ENCODE results near the gene HOXB1.

HOXB1 gene

DNA sequence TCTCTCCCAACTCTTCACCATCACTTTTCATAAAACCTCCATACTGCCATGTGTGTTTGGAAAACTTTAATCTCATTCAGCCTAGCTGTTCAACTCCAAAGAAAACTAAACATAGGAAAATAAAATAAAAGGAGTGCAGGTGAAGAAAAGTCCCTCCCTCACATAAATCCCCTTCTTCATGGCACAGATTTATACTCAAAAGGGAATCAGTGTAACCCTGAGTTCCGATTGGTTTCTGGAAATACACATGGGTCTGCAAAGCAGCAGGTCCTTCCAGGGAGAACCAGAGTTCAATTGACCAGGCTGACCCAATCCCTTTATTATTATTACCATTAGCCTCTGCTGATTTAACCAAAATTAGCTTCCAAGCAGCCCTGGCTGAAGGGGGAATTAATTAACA lies 23.0 kb upstream of the HOXB1 start:
- no peak for DNase-seq

DNA sequence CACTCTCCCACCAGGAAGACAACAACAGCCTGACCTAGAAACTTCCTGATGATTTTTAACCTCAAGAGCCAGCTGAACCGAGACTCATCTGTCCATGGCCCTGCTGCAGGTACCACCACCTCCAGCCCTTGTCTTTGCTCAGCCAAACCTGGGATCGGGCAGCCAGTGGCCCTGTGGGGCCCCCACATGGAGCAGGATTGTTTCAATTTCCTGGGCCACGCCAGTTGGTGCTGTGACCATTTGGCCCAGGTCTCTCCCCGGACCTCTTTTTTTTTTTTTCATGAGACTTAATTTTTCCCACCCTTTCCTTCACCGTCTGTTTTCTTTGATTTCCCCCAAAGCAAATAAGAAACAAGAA lies 22.4 kb upstream of the HOXB1 start:
- no peak for DNase-seq

DNA sequence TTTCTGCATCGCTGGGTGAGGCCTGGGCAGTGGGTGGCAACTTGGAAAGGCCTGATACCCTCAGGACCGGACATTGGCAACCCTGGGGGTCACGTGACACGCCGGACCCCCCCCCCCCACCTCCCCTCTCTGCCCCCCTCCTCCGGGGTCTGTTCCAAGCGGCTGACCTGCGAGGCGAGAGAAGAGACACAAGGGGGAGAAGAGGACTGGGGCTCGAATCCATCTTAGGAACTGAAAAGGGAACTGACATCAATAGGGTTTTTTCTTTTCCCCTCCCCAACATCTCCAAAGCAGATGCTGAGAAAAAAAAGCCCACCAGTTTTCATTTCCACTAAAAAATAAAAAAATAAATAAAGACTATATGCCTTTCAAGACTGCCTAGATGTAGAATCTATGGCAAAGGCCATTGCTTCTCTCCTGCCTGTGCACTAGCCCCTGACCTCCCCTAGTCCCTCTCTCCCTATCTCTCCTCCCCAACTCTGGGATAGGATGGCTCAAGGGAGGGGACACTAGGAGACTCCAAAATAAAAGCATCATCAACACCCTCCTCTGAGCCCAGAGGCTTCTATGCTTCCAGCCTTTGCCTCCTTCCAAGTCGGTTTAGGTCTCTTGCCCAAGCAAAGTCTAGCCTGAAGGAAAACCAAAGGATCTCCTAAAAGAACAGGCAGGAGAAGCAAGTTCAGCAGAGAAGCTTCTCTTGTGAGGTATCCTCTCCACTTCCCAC lies 21.8 kb upstream of the HOXB1 start:
- DNase-seq = no peak

DNA sequence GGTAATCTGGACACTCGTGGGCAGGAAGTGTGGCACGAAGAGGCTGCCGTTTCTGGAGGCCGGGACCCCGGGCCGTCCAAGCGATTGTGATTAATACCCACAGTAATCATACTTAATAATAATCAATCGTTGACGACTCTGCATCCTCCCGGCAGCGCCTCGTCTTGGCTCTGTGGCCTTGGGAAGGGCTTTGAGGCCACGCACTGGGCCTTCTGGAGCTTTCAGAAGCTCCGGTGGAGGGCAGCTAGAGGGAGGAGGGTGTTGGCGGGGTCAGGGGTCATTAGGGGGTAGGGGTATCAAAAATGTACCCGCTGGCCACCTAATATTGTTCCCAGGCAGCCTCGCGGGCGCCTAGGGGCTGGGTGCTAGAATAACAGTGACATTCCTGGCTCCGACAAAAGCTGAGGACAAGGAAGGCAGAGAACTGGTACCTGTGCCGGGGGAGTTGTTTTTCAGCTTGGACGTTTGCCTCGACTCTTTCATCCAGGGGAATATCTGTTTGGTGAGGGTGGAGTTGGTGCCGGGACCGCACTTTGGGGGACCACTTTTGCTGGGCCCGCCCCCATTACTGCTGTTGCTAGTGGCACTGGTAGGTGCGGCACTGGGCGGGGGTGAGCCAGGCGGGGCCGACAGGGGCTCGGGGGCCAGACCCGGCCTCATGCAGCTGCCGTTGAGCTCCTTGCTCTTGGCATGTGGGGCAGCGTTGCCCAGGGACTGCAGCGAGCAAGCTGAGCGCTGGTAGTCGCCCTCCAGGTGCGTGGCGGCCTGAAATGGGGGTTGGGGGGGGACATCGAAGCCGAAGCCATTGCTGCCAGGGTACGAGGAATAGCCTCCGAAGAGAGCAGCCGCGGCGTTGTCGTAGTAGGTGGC lies 21.0 kb upstream of the HOXB1 start:
- DNase-seq = no peak

DNA sequence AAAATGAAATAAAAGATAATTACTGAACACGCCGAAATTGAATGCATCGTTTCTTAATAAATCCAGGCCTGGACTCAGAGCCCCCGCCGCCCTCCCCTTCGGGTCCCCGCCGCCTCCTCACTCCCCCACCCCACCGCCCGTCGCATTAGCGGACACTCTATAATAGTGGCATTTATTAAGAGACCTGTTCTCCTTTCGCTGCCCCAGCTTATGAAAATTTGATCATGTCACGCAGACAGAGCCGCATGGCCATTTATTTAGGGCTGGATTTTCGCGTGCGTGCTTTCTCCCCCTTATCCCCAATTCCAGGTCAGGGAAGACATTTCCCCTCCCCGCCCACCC lies 20.4 kb upstream of the HOXB1 start:
- DNase-seq = no peak

DNA sequence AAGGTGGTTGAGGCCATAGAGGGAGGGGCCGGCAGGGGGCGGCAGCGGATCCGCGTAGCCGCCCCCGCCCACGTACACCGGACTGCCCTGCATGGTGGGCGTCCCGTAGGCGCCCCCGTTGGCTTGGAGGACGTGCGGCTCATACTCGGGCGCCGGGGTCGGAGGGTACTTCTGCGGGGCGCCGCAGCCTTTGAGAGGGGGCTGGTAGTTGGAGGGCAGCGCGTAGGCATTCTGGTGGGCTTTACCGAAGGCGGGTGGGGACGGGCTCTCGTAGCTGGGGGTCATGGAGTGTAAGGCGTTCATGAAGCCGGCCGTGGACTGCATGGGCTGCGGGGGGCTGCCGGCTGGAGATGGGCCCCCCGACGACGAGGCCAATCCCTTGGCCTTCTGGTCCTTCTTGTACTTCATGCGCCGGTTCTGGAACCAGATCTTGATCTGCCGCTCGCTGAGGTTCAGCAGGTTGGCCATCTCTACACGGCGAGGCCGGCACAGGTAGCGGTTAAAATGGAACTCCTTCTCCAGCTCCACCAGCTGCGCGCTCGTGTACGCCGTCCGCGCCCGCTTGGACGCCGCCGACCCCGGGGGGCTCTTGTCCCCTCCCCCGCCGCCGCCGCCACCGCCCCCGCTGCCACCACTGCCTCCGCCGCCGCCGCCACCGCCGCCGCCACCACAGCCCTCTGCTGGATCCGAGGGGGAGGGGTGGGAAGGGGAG lies 19.8 kb upstream of the HOXB1 start:
- DNase-seq = no peak

DNA sequence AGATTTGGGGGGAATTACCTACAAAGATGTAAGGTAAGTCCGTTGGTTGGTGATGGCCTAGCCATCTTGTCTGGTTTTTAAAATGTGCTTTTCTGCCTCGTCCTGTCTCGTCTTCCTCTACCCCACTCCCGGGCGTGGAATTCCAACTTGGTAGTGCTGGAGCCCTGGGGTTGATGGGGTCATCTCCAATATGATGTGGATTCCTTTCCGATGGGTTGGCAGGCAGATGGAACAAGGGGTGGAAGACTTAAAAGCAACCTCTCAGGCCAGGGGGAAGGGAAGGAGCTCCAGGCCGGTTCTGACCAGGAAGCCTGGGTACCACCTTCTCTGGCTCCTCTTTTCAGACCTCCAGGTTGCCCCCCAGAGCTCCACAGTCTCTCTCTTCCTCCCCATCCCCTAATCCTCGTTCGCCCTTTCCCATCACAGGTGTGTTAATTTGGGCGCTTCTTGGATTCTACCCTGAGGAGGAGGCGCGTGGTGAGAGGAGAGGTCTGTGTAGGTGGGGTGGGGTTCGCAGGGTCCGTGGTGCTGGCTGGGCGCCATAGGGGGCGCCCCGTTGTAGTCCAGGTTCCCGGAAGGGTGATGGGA lies 19.2 kb upstream of the HOXB1 start:
- no peak for DNase-seq

DNA sequence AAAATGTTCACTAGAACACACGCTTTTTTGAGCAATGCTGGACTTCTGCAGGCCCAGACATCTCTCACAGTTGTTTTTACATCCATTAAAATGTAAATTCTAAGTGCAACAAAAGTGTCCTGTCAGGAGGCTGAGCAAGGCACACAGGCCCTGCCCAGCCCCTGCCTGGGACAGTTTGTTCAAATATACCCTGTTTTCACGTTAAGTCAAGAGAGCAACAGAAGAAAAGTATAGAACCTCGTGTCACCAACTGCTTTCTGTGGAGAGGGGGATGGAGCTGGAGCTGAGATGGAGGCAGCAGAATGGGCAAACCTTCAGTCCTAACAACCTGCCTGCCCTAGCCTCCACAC lies 18.4 kb upstream of the HOXB1 start:
- no peak for DNase-seq

DNA sequence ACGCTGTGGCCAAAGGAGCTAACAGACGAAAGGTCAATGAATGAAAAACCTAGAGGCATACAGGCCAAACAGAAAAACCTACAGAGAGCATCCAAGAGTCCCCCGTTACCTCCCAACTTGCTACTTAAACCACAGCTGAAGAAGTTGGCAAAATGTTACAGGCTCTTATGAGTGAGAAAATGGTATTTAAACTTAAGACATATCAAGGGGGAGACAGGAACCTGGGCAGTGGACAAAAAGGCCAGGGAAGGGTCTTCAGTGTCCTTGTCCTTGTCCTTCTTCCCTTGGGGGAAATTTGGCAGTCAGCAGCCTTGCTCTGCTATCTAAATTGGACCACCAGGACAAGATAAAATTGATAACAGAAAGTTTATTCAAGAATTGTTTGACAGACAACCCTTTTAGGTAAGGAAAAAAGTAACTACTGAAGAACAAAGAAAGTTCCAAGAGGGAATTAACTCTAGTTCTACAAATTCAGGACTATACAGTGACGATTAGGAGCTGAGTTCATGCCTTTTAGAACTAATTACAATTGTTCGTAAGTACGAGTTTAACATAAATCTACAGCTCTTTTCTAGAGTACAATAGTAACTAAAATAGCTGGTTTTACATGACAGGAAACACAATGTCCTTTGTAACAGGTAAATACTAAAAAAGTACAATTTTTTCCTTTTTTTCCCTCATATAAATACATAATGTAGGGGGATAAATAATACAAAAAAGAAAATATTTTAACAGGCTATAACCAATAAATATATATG lies 17.9 kb upstream of the HOXB1 start:
- no peak for DNase-seq

DNA sequence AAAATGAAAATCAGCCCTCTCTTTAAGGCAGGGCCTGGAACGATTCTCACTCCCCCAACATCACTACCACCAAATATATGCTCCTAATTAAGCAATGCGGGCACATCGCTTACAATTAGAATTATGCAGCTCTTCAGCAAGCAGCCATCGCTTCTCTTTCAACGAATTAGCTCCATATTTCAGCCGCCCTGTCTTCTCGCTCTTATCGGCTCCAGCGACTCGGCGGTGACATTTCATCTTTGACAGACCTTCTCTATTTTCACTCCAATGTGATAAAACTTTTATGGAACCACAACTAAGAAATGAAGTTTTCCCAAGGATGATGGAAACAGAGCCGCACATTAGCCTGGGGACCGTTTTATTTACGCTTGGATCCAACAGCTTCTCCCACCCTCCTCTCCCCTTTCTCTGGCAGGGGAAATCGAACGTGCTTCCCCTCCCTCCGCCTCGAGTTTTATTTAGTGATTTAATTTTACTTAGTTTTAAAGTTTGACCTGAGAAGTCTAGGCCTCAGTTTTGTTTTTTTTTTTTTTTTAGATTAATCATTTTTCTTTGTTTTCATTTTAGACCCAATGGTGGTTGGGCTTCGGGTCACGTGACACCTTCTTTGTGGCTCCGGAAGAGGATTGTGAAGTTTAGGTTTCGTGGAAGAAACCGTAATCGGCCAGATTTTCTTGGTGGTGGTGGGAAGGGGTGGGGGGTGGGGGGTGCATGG lies 17.2 kb upstream of the HOXB1 start:
- DNase-seq = no peak

DNA sequence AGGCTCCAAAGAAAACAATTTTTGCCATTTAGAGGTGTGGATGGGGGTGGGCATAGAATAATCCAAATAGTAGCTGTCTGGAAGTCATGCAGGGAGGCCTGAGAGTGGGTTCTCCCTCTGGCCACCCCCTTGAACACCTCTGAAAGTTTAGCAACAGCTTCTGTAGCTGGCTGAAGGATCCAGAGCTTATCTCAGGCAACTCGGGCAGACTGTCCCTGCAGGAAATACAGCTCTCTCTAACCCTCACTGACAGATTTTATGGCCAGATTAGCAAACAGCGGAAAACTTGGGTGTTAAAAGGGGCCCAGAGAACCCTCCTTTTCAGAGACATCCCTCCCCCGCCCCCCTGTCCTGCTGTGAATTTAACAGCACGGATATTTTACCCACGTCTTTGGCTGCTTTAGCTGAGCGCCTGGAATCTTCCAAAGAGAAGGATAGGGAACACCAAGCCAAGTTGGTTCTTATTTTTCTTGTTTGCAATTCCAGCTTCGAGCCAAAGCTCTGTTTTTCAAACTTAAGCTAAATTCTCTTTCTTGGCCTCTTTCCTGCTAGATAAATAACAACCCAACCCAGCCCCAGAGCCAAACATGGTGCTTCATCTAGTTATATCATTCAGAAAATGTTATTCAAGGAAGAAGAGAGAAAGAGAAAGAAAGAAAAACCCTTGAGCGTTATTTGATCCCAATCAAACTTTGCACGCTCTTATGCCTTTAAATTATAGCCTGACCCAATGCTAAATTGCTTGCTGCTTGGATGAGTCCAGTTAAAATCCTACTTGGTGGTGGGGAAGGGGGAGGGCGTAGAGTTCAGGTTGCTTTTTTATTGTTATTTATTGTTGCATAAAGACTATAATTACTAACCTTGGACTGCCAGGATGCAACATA lies 16.4 kb upstream of the HOXB1 start:
- no peak for DNase-seq

DNA sequence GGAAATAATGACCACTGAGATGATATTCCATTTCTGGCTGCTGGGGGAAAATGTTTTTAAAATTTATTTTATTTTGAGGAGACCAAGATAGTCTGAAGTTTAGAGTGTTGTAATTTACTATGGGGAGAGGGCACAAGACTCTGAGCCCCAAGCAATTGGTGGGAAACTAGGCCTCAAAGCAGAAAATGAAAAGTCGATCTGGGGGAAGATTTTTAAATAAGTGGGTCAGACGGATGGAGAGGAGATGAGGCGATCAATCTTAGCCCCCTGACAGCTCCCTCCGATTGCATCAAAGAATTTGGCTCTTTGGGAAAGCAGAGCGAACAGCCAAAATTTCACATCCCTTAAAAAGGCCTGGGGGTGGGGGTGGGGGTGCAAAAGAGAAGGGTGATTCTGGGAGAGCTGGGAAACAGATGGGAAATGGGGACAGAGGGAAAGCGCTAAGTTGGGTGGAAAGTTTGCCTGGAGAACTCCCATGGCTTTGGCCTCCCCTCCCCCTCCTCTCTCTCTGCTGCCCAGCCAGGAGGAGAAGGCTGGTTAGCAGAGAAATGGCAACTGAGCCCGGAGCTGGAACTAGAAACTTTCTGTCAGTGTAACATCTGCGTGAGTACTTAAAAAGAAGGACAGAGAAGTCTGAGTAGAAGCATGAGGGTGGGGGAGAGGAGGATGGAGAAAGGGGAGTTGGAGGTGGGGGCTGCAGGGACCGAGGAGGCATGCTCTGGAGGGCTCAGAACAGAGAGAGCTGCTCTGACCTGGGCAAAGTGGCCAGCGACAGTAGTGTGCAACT lies 15.5 kb upstream of the HOXB1 start:
- DNase-seq = no peak

DNA sequence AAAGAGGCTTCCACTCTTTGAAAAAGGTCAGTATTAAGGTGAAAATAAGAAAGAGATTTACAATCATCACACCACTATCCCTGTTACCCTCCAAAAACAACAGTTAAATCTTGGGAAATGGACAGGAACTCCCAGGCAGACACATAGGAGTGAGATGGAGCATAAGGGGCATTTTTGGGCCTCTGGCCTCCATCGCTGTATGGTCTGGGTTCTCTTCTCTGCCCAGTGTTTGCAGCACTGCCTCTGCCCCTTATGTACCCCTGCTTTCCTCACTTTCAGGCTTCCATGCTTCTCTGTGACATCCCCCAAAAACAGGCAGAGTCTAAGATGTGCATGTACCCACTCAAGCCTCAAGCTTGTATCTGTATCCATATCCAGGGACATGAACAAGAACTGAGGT lies 14.7 kb upstream of the HOXB1 start:
- no peak for DNase-seq

DNA sequence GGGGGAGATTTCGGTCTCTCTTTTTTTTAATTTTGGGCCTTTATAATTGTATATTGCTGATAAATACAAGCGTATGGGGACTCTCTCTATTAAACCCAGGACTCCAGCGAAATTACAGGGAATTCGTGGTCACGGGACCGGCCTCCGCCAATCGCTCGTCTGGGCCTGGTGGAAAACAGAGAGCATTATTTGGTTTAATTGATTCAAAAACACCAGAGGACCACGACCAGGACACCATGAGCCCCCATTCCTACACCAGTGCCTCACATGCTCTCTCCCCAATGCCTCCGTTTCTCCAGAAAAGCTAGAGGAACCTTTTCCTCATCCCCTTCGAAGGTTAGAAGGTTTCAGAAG lies 14.2 kb upstream of the HOXB1 start, which contains the start of gene HOXB2:
HOXB2 (minus strand) TSS at position 88 of the 354 bp plus-strand sequence. CDS start 198 bp downstream, outside the sequence.
- DNase-seq = no peak

DNA sequence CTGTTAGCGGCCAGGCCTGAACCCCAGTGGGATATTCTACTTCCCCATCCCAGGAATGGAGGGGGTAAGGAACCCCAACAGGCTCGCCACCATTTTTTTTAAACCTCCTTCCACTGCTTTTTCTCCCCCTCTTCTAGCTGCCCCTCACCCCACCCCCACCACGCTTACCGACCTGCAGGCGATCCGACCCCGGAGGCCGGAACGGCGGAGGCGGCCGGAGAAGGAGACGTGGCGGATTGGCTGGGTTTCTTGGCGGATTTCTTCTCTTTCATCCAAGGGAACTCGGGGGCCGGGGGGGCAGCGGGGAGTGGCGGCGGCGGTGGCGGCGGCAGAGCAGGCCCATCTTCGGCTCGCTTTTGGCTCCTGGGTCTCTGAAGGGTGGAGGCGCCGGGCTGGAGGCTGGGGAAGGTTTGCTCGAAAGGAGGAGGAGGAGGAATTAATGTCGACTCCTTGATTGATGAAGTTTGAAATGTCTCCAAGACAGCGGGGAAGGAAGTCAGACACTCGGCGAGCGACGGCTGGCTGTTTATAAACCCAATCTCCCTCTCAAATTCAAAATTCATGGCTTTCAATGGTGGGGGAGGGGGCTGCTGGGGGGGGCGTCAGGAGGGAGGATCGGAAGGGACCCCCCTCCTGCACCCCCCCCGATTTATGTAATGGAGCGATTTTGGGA lies 13.7 kb upstream of the HOXB1 start:
- DNase-seq = no peak

DNA sequence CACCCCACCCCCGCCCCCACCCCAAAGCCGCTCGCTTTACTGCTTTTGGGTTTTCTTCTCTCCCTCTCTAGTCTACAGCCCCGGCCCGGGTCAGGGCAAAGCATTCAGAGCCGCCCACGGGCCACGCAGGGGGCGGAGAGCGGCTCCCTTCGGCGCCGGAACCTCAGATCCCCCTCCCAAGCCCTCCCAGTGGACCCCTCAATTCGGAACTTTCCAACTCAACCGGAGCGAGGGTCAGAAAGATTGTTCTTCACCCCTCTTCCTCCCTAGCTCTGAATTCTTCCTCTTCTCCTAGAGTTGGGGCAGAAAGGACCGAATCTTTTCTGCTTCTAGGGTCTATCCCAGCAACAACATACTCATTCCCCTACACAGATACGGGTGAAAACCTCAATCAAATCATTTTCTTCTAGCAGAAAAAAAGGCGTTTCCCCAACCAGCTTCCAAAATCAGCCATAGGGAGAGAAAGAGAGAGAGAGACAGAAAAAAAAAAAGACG lies 13.1 kb upstream of the HOXB1 start:
- no peak for DNase-seq

DNA sequence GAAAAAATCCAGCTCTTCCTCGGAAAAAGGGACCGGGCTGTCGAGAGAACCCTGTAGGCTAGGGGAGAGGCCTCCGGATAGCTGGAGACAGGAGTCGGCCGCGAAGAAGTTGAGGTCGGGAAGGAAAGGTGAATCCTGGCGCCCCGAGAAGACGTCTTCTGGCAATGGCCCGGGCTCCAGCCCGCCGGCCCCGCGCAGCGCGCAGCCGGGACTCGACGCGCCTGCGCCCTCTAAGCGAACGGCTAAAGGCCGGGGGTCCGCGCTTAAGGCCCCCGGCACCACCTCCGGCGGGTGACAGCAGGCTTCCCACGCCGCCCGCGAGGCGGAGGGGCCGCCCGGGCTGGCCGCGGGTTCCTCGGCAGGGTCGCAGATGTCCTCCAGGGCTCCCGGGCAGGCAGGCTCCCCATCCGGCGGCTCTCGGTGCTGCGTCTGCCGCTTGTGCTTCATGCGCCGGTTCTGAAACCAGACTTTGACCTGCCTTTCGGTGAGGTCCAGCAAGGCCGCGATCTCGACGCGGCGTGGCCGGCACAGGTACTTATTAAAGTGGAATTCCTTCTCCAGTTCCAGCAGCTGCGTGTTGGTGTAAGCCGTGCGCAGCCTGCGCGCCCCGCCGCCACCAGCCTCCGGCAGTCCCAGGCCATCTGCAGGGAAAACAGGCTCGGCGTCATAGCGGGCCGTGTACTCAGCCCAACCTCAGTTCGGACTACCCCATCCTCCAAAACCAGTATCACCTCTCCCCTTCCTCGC lies 12.5 kb upstream of the HOXB1 start:
- no peak for DNase-seq

DNA sequence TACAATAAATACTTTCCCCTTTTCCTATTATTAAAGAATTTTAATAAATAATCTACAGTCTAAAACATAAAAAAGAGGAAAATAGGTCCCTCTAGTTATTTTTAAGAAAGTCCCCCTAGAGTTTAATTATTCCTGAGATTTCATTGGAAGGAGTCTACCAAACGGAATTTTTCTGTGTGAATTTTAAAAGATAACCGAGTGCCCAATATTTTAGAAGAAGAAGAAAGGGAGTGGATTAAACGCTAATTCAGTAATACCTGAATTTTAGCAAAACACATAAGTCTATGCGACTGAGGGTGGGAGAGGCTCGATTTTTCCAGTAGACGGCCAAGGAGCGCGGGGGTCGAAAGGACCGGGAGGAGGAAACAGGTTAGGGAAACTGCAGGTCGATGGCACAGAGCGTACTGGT lies 11.9 kb upstream of the HOXB1 start:
- DNase-seq = no peak
